Measurements from ENCODE around the gene CCM2L.

- TF ChIP-seq, protein P1, sequence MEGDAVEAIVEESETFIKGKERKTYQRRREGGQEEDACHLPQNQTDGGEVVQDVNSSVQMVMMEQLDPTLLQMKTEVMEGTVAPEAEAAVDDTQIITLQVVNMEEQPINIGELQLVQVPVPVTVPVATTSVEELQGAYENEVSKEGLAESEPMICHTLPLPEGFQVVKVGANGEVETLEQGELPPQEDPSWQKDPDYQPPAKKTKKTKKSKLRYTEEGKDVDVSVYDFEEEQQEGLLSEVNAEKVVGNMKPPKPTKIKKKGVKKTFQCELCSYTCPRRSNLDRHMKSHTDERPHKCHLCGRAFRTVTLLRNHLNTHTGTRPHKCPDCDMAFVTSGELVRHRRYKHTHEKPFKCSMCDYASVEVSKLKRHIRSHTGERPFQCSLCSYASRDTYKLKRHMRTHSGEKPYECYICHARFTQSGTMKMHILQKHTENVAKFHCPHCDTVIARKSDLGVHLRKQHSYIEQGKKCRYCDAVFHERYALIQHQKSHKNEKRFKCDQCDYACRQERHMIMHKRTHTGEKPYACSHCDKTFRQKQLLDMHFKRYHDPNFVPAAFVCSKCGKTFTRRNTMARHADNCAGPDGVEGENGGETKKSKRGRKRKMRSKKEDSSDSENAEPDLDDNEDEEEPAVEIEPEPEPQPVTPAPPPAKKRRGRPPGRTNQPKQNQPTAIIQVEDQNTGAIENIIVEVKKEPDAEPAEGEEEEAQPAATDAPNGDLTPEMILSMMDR (IDR thresholded peaks at IDR 0.05; ENCODE audit: insufficient read depth, low read depth, low read length): no peak
- no peak for TF ChIP-seq EZH2 (IDR thresholded peaks at IDR 0.05; ENCODE audit: insufficient read depth, low read length)
Observed at GRCh38 chr20:32056708-32057483, 46.7 kb downstream of the CCM2L start.

Data from astrocyte (in vitro differentiated cells and primary cell).